Measurements from ENCODE around the gene INPP5D. TPM values are rescaled to one million over a fixed set of nuclear protein-coding genes. Genes with fewer than 3 reads are reported as not detected.

Gene INPP5D
- total RNA-seq, 1 donor: under 0.01 TPM

DNA sequence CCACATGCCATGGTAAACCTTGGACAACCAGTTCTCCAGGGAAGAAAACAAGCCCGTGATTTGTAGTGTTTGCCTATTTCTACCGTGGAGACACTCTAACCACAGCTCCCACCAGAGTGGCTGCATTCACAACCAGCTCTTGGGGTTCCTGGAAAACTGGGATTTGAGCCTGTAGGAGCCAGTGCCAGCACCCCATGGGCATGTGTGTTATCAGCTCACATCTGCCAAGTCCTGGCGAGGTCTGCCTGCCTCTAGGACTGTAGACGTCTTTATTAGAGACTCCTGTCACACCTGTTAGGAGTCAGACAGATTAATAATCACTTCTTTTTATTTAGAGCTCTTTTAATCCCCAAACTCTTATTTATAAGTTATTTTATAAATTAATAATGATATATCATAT lies 41.0 kb downstream of the INPP5D start:
- TF ChIP-seq, protein P1, sequence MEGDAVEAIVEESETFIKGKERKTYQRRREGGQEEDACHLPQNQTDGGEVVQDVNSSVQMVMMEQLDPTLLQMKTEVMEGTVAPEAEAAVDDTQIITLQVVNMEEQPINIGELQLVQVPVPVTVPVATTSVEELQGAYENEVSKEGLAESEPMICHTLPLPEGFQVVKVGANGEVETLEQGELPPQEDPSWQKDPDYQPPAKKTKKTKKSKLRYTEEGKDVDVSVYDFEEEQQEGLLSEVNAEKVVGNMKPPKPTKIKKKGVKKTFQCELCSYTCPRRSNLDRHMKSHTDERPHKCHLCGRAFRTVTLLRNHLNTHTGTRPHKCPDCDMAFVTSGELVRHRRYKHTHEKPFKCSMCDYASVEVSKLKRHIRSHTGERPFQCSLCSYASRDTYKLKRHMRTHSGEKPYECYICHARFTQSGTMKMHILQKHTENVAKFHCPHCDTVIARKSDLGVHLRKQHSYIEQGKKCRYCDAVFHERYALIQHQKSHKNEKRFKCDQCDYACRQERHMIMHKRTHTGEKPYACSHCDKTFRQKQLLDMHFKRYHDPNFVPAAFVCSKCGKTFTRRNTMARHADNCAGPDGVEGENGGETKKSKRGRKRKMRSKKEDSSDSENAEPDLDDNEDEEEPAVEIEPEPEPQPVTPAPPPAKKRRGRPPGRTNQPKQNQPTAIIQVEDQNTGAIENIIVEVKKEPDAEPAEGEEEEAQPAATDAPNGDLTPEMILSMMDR (IDR thresholded peaks at IDR 0.05; ENCODE audit: extremely low read depth, low read depth, low read length): no peak
- Histone ChIP-seq H3K27ac (ENCODE audit: low read depth, low read length) (no peak overlapping the region), H3K4me3 (ENCODE audit: insufficient read depth, low read length) (no peak overlapping the region), H3K9me3 (ENCODE audit: low read depth, low read length) (no peaks in the 10 kb centered on the region), H3K27me3 (ENCODE audit: insufficient read depth, low read length) (no peaks in the 10 kb centered on the region), H3K79me2 (ENCODE audit: insufficient read depth, low read length) (no peaks in the 10 kb centered on the region), H2AFZ (ENCODE audit: low read length) (no peak overlapping the region), H3K4me2 (ENCODE audit: insufficient read depth, low read length) (no peak overlapping the region), H3K4me1 (ENCODE audit: insufficient read depth, low read length) (no peaks in the 10 kb centered on the region), H4K20me1 (ENCODE audit: insufficient read depth, low read length) (no peaks in the 10 kb centered on the region), H3K36me3 (ENCODE audit: insufficient read depth, low read length) (no peaks in the 10 kb centered on the region)
- no peak for DNase-seq (ENCODE audit: insufficient read length, low spot score, missing footprints)

DNA sequence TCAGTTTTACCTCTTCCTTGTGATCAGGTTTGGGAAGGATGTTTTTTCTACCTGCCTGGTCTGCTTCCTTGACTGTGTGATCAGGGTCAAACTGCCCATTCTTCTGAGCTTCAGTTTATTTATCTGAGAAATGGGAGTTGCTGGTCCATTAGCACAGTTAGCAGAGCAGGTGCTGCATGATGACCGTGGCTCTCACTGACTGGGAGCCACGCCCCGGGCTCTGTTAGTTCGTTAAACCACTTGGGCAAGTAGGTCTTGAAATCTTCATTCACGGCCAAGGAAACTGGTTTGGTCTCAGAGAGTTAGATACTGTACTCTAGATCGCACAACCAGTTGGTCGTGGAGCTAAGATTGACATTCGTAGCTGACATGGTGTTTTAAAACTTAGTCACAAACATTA lies 41.7 kb downstream of the INPP5D start:
- no peaks in the 10 kb centered on the region for H3K9me3 ChIP-seq (ENCODE audit: low read depth, low read length)
- DNase-seq (ENCODE audit: insufficient read length, low spot score, missing footprints): no peak
- no peaks in the 10 kb centered on the region for H3K36me3 ChIP-seq (ENCODE audit: insufficient read depth, low read length)
- no peaks in the 10 kb centered on the region for H3K4me1 ChIP-seq (ENCODE audit: insufficient read depth, low read length)
- no peak overlapping the region for H2AFZ ChIP-seq (ENCODE audit: low read length)
- no peaks in the 10 kb centered on the region for H3K27me3 ChIP-seq (ENCODE audit: insufficient read depth, low read length)
- H3K4me2 ChIP-seq (ENCODE audit: insufficient read depth, low read length): no peak overlapping the region
- H3K27ac ChIP-seq (ENCODE audit: low read depth, low read length): no peak overlapping the region
- H3K79me2 ChIP-seq (ENCODE audit: insufficient read depth, low read length): no peaks in the 10 kb centered on the region
- H4K20me1 ChIP-seq (ENCODE audit: insufficient read depth, low read length): no peaks in the 10 kb centered on the region
- TF ChIP-seq, protein P1 (IDR thresholded peaks at IDR 0.05; ENCODE audit: extremely low read depth, low read depth, low read length): no peak
- no peak overlapping the region for H3K4me3 ChIP-seq (ENCODE audit: insufficient read depth, low read length)

DNA sequence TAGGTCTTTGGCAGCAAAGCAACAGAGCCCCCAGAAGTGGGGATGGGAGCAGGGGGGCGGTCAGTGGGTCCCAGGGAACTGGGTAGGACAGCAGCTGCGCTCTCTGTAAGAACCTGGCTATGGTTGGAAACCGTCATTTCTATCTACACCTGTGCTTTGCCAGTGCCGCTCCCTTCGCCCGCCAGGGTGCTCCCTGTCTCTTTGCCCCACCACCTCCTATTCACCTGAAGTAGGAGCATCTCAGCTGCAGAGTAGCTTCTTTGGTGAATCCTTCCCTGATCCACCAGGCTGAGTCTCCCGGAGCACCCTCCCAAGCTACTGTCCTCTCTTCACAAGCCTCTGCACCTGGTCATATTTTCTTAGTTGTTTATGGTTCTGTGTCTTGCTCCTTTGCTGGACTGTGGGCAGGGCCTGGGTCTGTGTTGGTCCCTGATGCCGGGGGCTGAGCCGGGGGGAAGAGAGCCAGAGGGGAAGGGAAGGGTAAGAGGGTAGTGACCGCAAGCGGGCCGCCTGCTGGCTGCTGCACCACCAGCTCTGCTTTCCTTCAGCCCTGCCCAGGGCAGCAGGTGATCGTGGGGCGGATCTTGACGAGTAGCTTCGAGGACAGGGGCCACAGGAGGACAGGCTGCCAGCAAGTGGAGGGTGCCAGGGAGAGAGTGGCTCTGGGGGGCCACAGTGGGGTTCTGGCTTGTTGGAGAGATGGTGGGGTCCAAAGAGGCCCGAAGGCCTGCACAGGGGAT lies 45.2 kb downstream of the INPP5D start:
- Histone ChIP-seq H3K4me1 (ENCODE audit: insufficient read depth, low read length) (no peaks in the 10 kb centered on the region), H4K20me1 (ENCODE audit: insufficient read depth, low read length) (no peaks in the 10 kb centered on the region), H3K4me3 (ENCODE audit: insufficient read depth, low read length) (no peak overlapping the region), H3K27me3 (ENCODE audit: insufficient read depth, low read length) (peaks cover 16% of the 10 kb centered on the region), H3K36me3 (ENCODE audit: insufficient read depth, low read length) (no peaks in the 10 kb centered on the region), H3K79me2 (ENCODE audit: insufficient read depth, low read length) (no peaks in the 10 kb centered on the region), H3K9me3 (ENCODE audit: low read depth, low read length) (no peaks in the 10 kb centered on the region), H3K4me2 (ENCODE audit: insufficient read depth, low read length) (no peak overlapping the region), H2AFZ (ENCODE audit: low read length) (no peak overlapping the region), H3K27ac (ENCODE audit: low read depth, low read length) (no peak overlapping the region)
- TF ChIP-seq, protein P1 (IDR thresholded peaks at IDR 0.05; ENCODE audit: extremely low read depth, low read depth, low read length): no peak
- no peak for DNase-seq (ENCODE audit: insufficient read length, low spot score, missing footprints)

DNA sequence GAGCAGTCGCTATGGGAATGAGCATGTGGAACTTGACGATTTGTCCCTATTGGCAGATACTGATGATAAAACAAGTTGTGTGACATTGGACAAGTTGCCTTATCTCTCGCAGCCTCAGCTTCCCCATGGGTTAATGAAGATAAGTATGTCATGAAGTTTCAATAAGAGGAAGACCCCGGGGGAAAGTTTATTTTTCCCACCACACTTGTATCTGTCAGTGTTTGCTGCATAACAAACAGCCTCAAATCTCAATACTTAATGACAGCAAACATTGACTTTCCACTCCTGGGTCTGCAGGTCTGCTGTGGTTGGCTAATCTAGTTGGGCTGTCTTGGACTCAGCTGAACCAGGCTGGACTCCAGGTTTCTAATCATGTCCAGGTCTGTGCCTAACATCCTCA lies 45.8 kb downstream of the INPP5D start:
- TF ChIP-seq, protein P1 (IDR thresholded peaks at IDR 0.05; ENCODE audit: extremely low read depth, low read depth, low read length): no peak
- no peak for DNase-seq (ENCODE audit: insufficient read length, low spot score, missing footprints)
- H3K36me3 ChIP-seq (ENCODE audit: insufficient read depth, low read length): no peaks in the 10 kb centered on the region
- H3K27ac ChIP-seq (ENCODE audit: low read depth, low read length): no peak overlapping the region
- H4K20me1 ChIP-seq (ENCODE audit: insufficient read depth, low read length): no peaks in the 10 kb centered on the region
- no peaks in the 10 kb centered on the region for H3K9me3 ChIP-seq (ENCODE audit: low read depth, low read length)
- no peaks in the 10 kb centered on the region for H3K4me1 ChIP-seq (ENCODE audit: insufficient read depth, low read length)
- no peaks in the 10 kb centered on the region for H3K79me2 ChIP-seq (ENCODE audit: insufficient read depth, low read length)
- H3K27me3 ChIP-seq (ENCODE audit: insufficient read depth, low read length): peaks cover 16% of the 10 kb centered on the region
- H3K4me3 ChIP-seq (ENCODE audit: insufficient read depth, low read length): no peak overlapping the region
- H2AFZ ChIP-seq (ENCODE audit: low read length): no peak overlapping the region
- no peak overlapping the region for H3K4me2 ChIP-seq (ENCODE audit: insufficient read depth, low read length)
